Measurements from ENCODE around the gene CREB5. TPM values are rescaled to one million over a fixed set of nuclear protein-coding genes. Genes with fewer than 3 reads are reported as not detected.

CREB5 gene
- total and polyA plus RNA-seq, 2 of the 13 experiments (the other 11 are each of a cell fraction or from before 2014, with no cell fraction given) = 0.38 to 0.71 TPM

DNA sequence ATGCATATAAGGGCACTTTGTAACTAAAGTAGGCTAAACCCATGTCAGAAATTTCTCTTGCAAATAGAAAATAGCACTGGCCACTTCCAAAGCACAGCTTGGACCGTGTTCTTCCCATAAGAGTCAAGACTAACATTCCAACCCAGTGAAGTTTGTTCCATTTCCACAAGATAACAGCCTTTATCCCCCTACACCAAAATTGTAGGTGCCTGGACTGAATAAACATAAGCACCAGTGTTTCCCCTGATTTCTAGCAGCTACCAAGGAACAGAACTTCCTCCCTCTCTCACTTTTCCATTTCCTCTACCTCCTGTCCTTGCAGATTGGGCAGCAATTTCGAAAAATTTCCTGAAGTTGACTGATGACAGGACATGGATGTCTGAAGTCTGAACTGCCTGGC, 219.7 kb downstream of the CREB5 start:
- Histone ChIP-seq H3K4me1 (ENCODE audit: insufficient read depth, low read length) (no peaks in the 10 kb centered on the region), H3K27me3 (ENCODE audit: control insufficient read depth in 1 of 2, insufficient read depth in 2 of 2, low read length in 2 of 2) (no peaks in the 10 kb centered on the region), H3K27ac (ENCODE audit: extremely low read length, insufficient read depth, low read length) (no peak overlapping the region), H3K9me3 (ENCODE audit: low read length) (no peaks in the 10 kb centered on the region), H3K4me3 (replicated peaks in 1 of 3; ENCODE audit: insufficient read depth in 1 of 3, low read depth in 2 of 3, low read length in 3 of 3) (no peak overlapping the region), H3K4me2 (ENCODE audit: low read depth, low read length) (no peak overlapping the region), H4K20me1 (ENCODE audit: insufficient read depth, low read length) (no peaks in the 10 kb centered on the region), H3K36me3 (replicated peaks in 1 of 2; ENCODE audit: control insufficient read depth in 1 of 2, insufficient read depth in 2 of 2, low read length in 2 of 2) (no peaks in the 10 kb centered on the region), H3K79me2 (ENCODE audit: insufficient read depth, low read length) (no peaks in the 10 kb centered on the region), H2AFZ (ENCODE audit: low read length) (no peak overlapping the region), H3K9ac (ENCODE audit: insufficient read depth, low read depth, low read length) (no peak overlapping the region)
- 11% methylated on average over 2 of the region's 2 CpGs for WGBS (ENCODE audit: low lambda C conversion rate)
- CTCF ChIA-PET (ENCODE audit: low intra/inter-chr PET ratio, low total read pairs) = no interaction called here
- TF ChIP-seq ZFP90 (CRISPR knock-in tag; IDR thresholded peaks at IDR 0.05; ENCODE audit: borderline replicate concordance) (no peak), MAZ (IDR thresholded peaks at IDR 0.05; ENCODE audit: borderline replicate concordance, low read depth, low read length) (no peak), MAZ (CRISPR knock-in tag; IDR thresholded peaks at IDR 0.05; ENCODE audit: low read depth) (no peak), RXRA (CRISPR knock-in tag; IDR thresholded peaks at IDR 0.05) (no peak), NR2F2 (IDR thresholded peaks at IDR 0.05; ENCODE audit: borderline replicate concordance, low read depth) (no peak), ZNF678 (CRISPR knock-in tag; IDR thresholded peaks at IDR 0.05) (no peak), NKX3-1 (CRISPR knock-in tag; IDR thresholded peaks at IDR 0.05) (no peak), RORA (CRISPR knock-in tag; IDR thresholded peaks at IDR 0.05) (no peak), ZNF839 (CRISPR knock-in tag; IDR thresholded peaks at IDR 0.05; ENCODE audit: borderline replicate concordance) (no peak), AKAP8 (CRISPR knock-in tag; IDR thresholded peaks at IDR 0.05) (no peak), ZNF746 (CRISPR knock-in tag; IDR thresholded peaks at IDR 0.05) (no peak), KDM2A (CRISPR knock-in tag; IDR thresholded peaks at IDR 0.05; ENCODE audit: borderline replicate concordance, low read depth) (no peak), NBN (conservative IDR thresholded peaks at IDR 0.05) (no peak)
- no TSS peak for BruUV-seq (replicated peaks)
- POLR2A ChIA-PET = no interaction called here
- ATAC-seq (no peak), FAIRE-seq (no peak), DNase-seq (ENCODE audit: low spot score) (no peak)
- in situ Hi-C loops (cut with HindIII; ENCODE audit: extremely low pct_ligation_motif_present, low pct_unique_long_range_greater_than_20kb) = no loop called here
- intact Hi-C loops (cut with micrococcal nuclease; ENCODE audit: unreplicated experiment) = no loop called here
